ENCODE results near the gene EDAR. TPM values are rescaled to one million over a fixed set of nuclear protein-coding genes. Genes with fewer than 3 reads are reported as not detected.

The EDAR gene
- total RNA-seq, 1 donor from 2014 or later = not detected

DNA sequence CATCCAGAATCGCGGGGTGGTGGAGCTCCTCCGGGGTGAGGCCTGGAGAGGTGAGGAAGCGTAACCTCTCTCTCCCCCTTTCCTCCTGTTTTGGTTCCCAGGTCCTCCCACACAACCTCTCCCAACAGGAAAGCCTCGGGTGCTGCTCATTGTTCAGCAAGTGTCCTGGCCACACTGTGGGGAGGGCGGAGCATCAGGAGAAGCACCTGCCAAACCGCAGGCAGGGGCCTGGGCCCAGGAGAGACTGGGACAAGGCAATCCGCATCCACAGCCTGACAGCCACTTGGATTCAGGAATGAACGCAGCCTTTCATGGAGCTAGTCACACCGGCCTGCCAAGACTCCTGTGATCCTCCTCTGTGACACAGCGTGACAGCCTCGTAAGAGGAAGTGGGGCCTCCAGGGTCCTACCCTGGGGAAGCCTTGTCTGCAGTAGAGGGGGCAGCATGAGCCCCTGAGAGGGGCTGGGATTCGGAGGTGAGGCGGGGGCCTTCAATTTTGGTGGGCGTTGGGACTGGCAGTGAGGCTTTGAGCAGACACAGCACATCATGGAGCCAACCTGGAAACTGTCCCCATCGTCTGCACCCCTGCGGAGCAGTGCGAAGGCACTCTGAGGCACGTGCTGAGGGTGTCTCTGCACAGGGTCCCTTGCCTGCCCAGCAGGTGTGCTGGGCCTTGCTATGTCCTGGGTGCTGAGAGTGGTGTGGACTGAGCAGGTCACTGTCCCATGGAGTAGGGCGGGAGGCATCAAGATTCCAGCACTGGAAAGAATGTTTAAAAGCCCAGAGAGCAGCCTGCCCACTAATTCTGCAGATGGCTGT lies 62.2 kb downstream of the EDAR start:
- no peaks in the 10 kb centered on the region for H3K9me3 Mint-ChIP-seq
- H3K4me3 Mint-ChIP-seq = no peak overlapping the region
- no peak overlapping the region for H3K27ac Mint-ChIP-seq (ENCODE audit: unreplicated experiment)
- TF ChIP-seq CTCF (conservative IDR thresholded peaks at IDR 0.05) = no peak
- H3K27me3 Mint-ChIP-seq (ENCODE audit: low read depth) = no peaks in the 10 kb centered on the region
- no peaks in the 10 kb centered on the region for H3K36me3 Mint-ChIP-seq (ENCODE audit: low read depth)
- no peak for DNase-seq (ENCODE audit: low read depth, low spot score)
- H3K4me1 Mint-ChIP-seq = no peaks in the 10 kb centered on the region

- Mint-ChIP-seq H3K4me3 (no peak overlapping the region), H3K36me3 (ENCODE audit: low read depth) (no peaks in the 10 kb centered on the region), H3K4me1 (no peaks in the 10 kb centered on the region), H3K27ac (ENCODE audit: unreplicated experiment) (no peak overlapping the region), H3K9me3 (no peaks in the 10 kb centered on the region), H3K27me3 (ENCODE audit: low read depth) (no peaks in the 10 kb centered on the region)
- no peak for TF ChIP-seq CTCF (conservative IDR thresholded peaks at IDR 0.05)
- DNase-seq (ENCODE audit: low read depth, low spot score) = no peak
These were observed 63.3 kb downstream of the EDAR start for GRCh38 chr2:108925735-108926134.

- no peaks in the 10 kb centered on the region for H3K27me3 Mint-ChIP-seq (ENCODE audit: low read depth)
- H3K27ac Mint-ChIP-seq (ENCODE audit: unreplicated experiment) = no peak overlapping the region
These were observed 63.7 kb downstream of the EDAR start for GRCh38 chr2:108925286-108925685.

DNA sequence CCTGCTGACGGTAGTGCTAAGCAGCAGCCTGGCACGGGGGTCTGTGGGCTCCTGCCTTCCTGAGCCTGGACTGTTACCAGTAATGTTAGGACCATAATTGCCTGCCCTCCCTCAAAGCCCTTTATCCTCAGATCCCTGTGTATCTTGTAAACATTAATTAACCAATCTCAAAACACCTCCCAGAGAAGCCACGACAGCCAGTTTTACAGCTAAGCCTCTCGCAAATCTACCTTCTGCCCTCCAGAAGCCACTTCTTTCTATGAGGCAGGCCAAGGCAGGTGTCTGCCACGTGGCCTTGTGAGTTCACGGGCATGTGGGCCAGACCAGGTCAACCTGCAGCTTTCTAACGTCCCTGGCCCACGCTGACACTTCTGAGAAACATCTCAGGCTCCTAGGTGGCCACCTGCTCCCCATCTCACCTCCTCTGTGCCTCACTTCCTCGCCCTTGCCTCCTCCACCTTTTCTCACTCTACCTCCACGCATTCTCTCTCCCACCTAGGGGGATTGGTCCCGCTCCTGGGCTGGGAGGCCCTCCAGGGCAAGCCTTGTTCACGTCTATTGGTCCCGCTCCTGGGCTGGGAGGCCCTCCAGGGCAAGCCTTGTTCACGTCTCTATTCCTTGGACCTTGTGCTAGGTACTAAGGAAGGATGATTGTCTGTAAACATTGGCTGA lies 64.3 kb downstream of the EDAR start:
- Mint-ChIP-seq H3K9me3 (no peaks in the 10 kb centered on the region), H3K27ac (ENCODE audit: unreplicated experiment) (peak overlapping the region; percentile 68), H3K4me3 (no peak overlapping the region), H3K4me1 (peaks cover 4% of the 10 kb centered on the region), H3K27me3 (ENCODE audit: low read depth) (no peaks in the 10 kb centered on the region), H3K36me3 (ENCODE audit: low read depth) (no peaks in the 10 kb centered on the region)
- DNase-seq (ENCODE audit: low read depth, low spot score) = no peak
- no peak for TF ChIP-seq CTCF (conservative IDR thresholded peaks at IDR 0.05)

More at GRCh38 chr2:108925286-108925685, 63.7 kb downstream of the EDAR start:
- Mint-ChIP-seq H3K36me3 (ENCODE audit: low read depth) (no peaks in the 10 kb centered on the region), H3K9me3 (no peaks in the 10 kb centered on the region), H3K4me1 (peaks cover 1% of the 10 kb centered on the region), H3K4me3 (no peak overlapping the region)
- TF ChIP-seq CTCF (conservative IDR thresholded peaks at IDR 0.05) = no peak
- no peak for DNase-seq (ENCODE audit: low read depth, low spot score)

GRCh38 chr2:108923736-108924579 lies 65.1 kb downstream of the EDAR start:
- Mint-ChIP-seq H3K27me3 (ENCODE audit: low read depth) (no peaks in the 10 kb centered on the region), H3K27ac (ENCODE audit: unreplicated experiment) (no peak overlapping the region), H3K4me1 (peaks cover 4% of the 10 kb centered on the region), H3K36me3 (ENCODE audit: low read depth) (no peaks in the 10 kb centered on the region), H3K9me3 (no peaks in the 10 kb centered on the region), H3K4me3 (no peak overlapping the region)
- no peak for TF ChIP-seq CTCF (conservative IDR thresholded peaks at IDR 0.05)
- no peak for DNase-seq (ENCODE audit: low read depth, low spot score)

All from neural crest cell (in vitro differentiated cells).